Endothelial cell of umbilical vein (primary cell): ENCODE data around the gene VSX2. TPM values are rescaled to one million over a fixed set of nuclear protein-coding genes. Genes with fewer than 3 reads are reported as not detected.

Experiments used
- BruUV-seq: library from RNA; stranded (reverse); fragments of 400-500 nt; replicated peaks from 2 replicates; lab custom pipeline; 2021; lab: Mats Ljungman, UMichigan
- CTCF ChIA-PET: fragments of 300-600, 350-600 bp; sonication (Branson Sonifier 250); formaldehyde crosslinking; loops from one replicate; lab custom pipeline; 2021; ENCODE audit warnings: antibody characterized with exemption, inconsistent platforms; lab: Charles Lee
- POLR2A ChIA-PET: fragments of 300-600, 350-600 bp; sonication (Branson Sonifier 250); formaldehyde crosslinking; loops from one replicate; lab custom pipeline; 2021; ENCODE audit warnings: antibody characterized with exemption, inconsistent platforms; lab: Charles Lee
- DNase-seq: peaks from one replicate; pipeline ENCODE4 v3.0.0-alpha.2; 2011; ENCODE audit warnings: low read depth, low spot score
- FAIRE-seq: peaks from 2 replicates; lab custom pipeline; 2011; peaks lifted over from hg19 to GRCh38; lab: Jason Lieb, UNC
- H2AFZ ChIP-seq: 2 replicates; pipeline ENCODE4 v1.6.0; 2012; ENCODE audit warnings: low read depth, low read length, control low read depth, inconsistent platforms
- H3K27ac ChIP-seq: 2 replicates; pipeline ENCODE4 v1.5.1; 2011; ENCODE audit warnings: low read depth, mild to moderate bottlenecking, control low read depth, low read length, moderate library complexity; ENCODE audit not compliant: insufficient read depth
- H3K27me3 ChIP-seq, 2 experiments: 2 replicates each; pipeline versions ENCODE4 v1.6.0 to v1.6.1; 2011; ENCODE audit warnings: low read length in 2 of 2, mixed read lengths in 1 of 2; ENCODE audit not compliant: control insufficient read depth in 2 of 2, insufficient read depth in 2 of 2
- H3K36me3 ChIP-seq, 2 experiments: 2 replicates in 1 of 2; 3 replicates in 1 of 2; pipeline ENCODE4 v1.5.1; 2011; ENCODE audit warnings: low read length in 2 of 2, mild to moderate bottlenecking in 1 of 2, moderate library complexity in 1 of 2; ENCODE audit not compliant: control insufficient read depth in 2 of 2, insufficient read depth in 2 of 2; ENCODE audit errors: extremely low read depth in 1 of 2
- H3K4me1 ChIP-seq: 3 replicates; pipeline ENCODE4 v1.5.1; 2011; ENCODE audit warnings: mild to moderate bottlenecking, low read length; ENCODE audit not compliant: control insufficient read depth, insufficient read depth; ENCODE audit errors: extremely low read depth
- H3K4me2 ChIP-seq: 2 replicates; pipeline ENCODE4 v1.6.1; 2011; ENCODE audit warnings: low read length, control low read depth, mixed read lengths; ENCODE audit not compliant: insufficient read depth
- H3K4me3 ChIP-seq, 3 experiments: fragments of 200-600 bp in 1 of 3; sonication (generic), shearing (Covaris generic) in 1 of 3; replicated peaks in 1 of 3; 2 replicates each; pipeline ENCODE4 v1.5.1; 2011 to 2016; ENCODE audit warnings: control low read depth in 3 of 3, low read length in 3 of 3, mild to moderate bottlenecking in 2 of 3, inconsistent platforms in 1 of 3, low read depth in 1 of 3, moderate library complexity in 1 of 3; ENCODE audit not compliant: insufficient read depth in 1 of 3
- H3K79me2 ChIP-seq: 2 replicates; pipeline ENCODE4 v1.6.0; 2012; ENCODE audit warnings: low read length, inconsistent platforms; ENCODE audit not compliant: control insufficient read depth, insufficient read depth
- H3K9ac ChIP-seq: replicated peaks from 2 replicates; pipeline ENCODE3; 2011; ENCODE audit warnings: low read length, control low read depth; ENCODE audit not compliant: insufficient read depth; ENCODE audit errors: extremely low read depth
- H3K9me1 ChIP-seq: replicated peaks from 3 replicates; pipeline ENCODE4 v1.6.0; 2011; ENCODE audit warnings: mild to moderate bottlenecking, low read length; ENCODE audit not compliant: control insufficient read depth, insufficient read depth; ENCODE audit errors: extremely low read depth
- H3K9me3 ChIP-seq: replicated peaks from 2 replicates; pipeline ENCODE4 v1.5.1; 2012; ENCODE audit warnings: low read length, inconsistent platforms; ENCODE audit not compliant: control insufficient read depth, insufficient read depth
- H4K20me1 ChIP-seq: replicated peaks from 2 replicates; pipeline ENCODE3; 2011; ENCODE audit warnings: mild to moderate bottlenecking, low read length; ENCODE audit not compliant: control insufficient read depth, insufficient read depth; ENCODE audit errors: extremely low read depth
- EZH2 ChIP-seq: IDR thresholded peaks from 2 replicates; pipeline ENCODE4 v1.6.1; 2012; ENCODE audit warnings: borderline replicate concordance, low read depth, mild to moderate bottlenecking, moderate library complexity, low read length, inconsistent platforms; ENCODE audit not compliant: severe bottlenecking
- GATA2 ChIP-seq: IDR thresholded peaks from 2 replicates; pipeline ENCODE4 v1.7.0; 2011; ENCODE audit warnings: low read depth, mild to moderate bottlenecking, moderate library complexity, mixed read lengths, low read length; ENCODE audit not compliant: insufficient read length, insufficient read depth
- JUN ChIP-seq: IDR thresholded peaks from 2 replicates; pipeline ENCODE4 v1.6.1; 2011; ENCODE audit warnings: borderline replicate concordance, low read depth; ENCODE audit not compliant: insufficient read length, insufficient read depth
- POLR2AphosphoS5 ChIP-seq: IDR thresholded peaks from 2 replicates; pipeline ENCODE4 v1.6.1; 2012; ENCODE audit warnings: low read depth, mild to moderate bottlenecking, control low read depth, low read length, moderate library complexity; ENCODE audit not compliant: insufficient read depth
- dilution Hi-C: fragments of 300-500 bp; cut with MboI; formaldehyde crosslinking; loops from one replicate; pipeline ENCODE4 v1.15.0; 2019; ENCODE audit warnings: low sequenced_read_pairs; ENCODE audit not compliant: extremely low pct_ligation_motif_present
- intact Hi-C: fragments of 100-400 bp; cut with micrococcal nuclease; formaldehyde crosslinking; loops from one replicate; pipeline ENCODE4 v1.10.0; 2022
- polyA plus RNA-seq, 4 experiments: library from polyadenylated mRNA; depleted of rRNA in 3 of 4; stranded (reverse) in 3 of 4; unstranded in 1 of 4; fragments of >200 nt; gene quantifications; 2 replicates each; pipeline versions ENCODE4 v1.2.1 to v1.2.3, GENCODE V29; 2011 to 2012; ENCODE audit warnings: missing spikeins in 1 of 4
- total RNA-seq: library from RNA; stranded (reverse); gene quantifications from 2 replicates; pipeline ENCODE4 v1.2.3, GENCODE V29; 2021
- TF ChIP-seq, protein P1 (sequence below): IDR thresholded peaks from 2 replicates; pipeline ENCODE4 v1.6.1; 2011; ENCODE audit not compliant: insufficient read depth, insufficient read length

VSX2 gene
- total and polyA plus RNA-seq, 2 donors (not counting 3 experiments of a cell fraction or from before 2014, with no cell fraction given), result not detected

DNA sequence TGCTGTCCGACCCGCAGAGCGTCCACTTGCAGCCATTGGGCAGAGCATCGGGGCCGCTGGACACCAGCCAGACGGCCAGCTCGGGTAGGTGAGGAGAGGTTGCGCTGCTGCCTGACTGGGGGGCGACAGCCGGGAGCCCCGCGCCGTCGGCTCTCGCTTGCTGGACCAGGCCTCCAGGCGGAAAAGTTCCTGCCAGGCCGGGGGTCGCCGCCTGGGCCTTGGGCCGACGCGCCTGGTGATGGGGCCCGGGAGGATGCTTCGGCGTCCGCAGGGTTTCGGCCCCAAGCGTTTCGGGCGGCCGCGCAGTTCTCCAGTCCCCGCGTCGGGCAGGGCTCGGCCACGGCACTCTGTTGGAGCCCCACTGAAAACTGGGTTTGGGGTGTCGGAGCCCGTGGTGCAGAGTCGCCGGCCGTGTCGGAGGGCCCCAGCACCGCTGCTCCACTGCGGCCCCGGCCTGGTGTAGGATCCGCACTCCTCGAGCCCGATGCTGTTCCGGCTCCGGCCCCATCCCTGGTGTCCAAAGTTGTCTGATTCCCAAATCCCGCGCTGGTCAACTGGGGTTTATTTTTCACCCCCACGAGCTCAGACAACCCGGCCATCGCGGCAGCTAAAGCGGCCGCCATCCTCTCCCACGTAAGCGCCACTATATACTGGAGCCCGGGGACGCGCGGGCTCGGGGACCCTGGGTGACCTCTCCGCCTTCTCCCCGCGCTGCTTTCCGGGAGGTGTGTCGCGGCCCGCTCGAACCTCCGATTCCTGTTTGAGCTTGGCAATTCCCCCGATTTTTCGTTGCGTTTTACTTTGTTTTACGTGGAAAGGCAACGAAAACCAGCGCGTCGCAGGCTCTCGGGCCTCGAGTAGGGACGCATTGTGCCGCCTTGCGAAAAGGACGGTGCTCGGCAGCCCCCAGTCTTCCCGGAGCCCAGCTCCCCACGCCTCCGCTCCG, 872 bp downstream of the VSX2 start:
- intact Hi-C loops (no loop called here), dilution Hi-C loops (no loop called here)
- ChIA-PET POLR2A (no interaction called here), CTCF (interaction anchor here (0.6 to 1.8 kb wide), 4 partner anchors 10 to 19 kb away, joined by 3 to 4 read pairs (median 4); no protein-coding TSS in a partner anchor)
- no peaks in the 10 kb centered on the region for H3K9me3 ChIP-seq
- H3K9me1 ChIP-seq, result no peaks in the 10 kb centered on the region
- BruUV-seq, result no TSS peak
- no peaks in the 10 kb centered on the region for H3K36me3 ChIP-seq
- FAIRE-seq (no peak), DNase-seq (peak; percentile 11)
- H2AFZ ChIP-seq, result peak overlapping the region; percentile 36
- H3K9ac ChIP-seq, result no peak overlapping the region
- H4K20me1 ChIP-seq, result no peaks in the 10 kb centered on the region
- peaks cover 77 to 79% of the 10 kb centered on the region in 2 experiments for H3K27me3 ChIP-seq
- H3K4me2 ChIP-seq, result no peak overlapping the region
- no peaks in the 10 kb centered on the region for H3K79me2 ChIP-seq
- H3K4me3 ChIP-seq, result no peak overlapping the region
- H3K4me1 ChIP-seq, result peaks cover 3% of the 10 kb centered on the region
- TF ChIP-seq EZH2, result peak; percentile 96
- no peak for TF ChIP-seq POLR2AphosphoS5
- TF ChIP-seq JUN, result no peak
- TF ChIP-seq, protein P1, sequence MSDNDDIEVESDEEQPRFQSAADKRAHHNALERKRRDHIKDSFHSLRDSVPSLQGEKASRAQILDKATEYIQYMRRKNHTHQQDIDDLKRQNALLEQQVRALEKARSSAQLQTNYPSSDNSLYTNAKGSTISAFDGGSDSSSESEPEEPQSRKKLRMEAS, result no peak
- no peak for TF ChIP-seq GATA2
- H3K27ac ChIP-seq, result no peak overlapping the region
